ENCODE data around the gene LRP1. TPM values are rescaled to one million over a fixed set of nuclear protein-coding genes. Genes with fewer than 3 reads are reported as not detected.

LRP1 gene
- total and polyA plus RNA-seq, 2 of the 13 experiments (the other 11 are each of a cell fraction or from before 2014, with no cell fraction given) = 14.7 to 30.8 TPM

DNA sequence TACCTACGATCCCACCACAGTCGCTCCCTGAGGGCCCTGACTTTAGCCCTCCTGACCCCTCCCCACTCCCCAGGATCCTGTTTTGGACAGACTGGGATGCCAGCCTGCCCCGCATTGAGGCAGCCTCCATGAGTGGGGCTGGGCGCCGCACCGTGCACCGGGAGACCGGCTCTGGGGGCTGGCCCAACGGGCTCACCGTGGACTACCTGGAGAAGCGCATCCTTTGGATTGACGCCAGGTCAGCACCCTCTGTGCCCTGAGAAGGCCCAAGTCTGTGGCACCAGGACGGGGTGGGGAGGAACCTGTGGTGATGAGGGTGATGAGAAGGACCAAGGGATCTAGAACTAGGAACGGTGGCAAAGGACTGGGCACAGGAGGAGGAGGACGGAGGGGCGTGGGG lies 49.1 kb downstream of the LRP1 start:
- 98% methylated on average over 15 of the region's 16 CpGs for WGBS (ENCODE audit: low lambda C conversion rate)
- no peaks in the 10 kb centered on the region for H3K27me3 ChIP-seq (ENCODE audit: control insufficient read depth in 1 of 2, insufficient read depth in 2 of 2, low read length in 2 of 2)
- ATAC-seq (no peak), DNase-seq (ENCODE audit: low spot score) (no peak), FAIRE-seq (no peak)
- intact Hi-C loops (cut with micrococcal nuclease; ENCODE audit: unreplicated experiment) (no loop called here), in situ Hi-C loops (cut with HindIII; ENCODE audit: extremely low pct_ligation_motif_present, low pct_unique_long_range_greater_than_20kb) (loop anchor here (5.0 kb wide), 1 partner anchor 45 kb away; no protein-coding TSS in a partner anchor)
- no peak overlapping the region for H3K4me2 ChIP-seq (ENCODE audit: low read depth, low read length)
- no peak overlapping the region for H2AFZ ChIP-seq (ENCODE audit: low read length)
- ChIA-PET CTCF (ENCODE audit: low intra/inter-chr PET ratio, low total read pairs) (no interaction called here), POLR2A (no interaction called here)
- no peaks in the 10 kb centered on the region; the same call in 1 of the 2 replicates for H4K20me1 ChIP-seq (ENCODE audit: insufficient read depth, low read length)
- no peak for TF ChIP-seq ZBTB38 (CRISPR knock-in tag; IDR thresholded peaks at IDR 0.05)
- TF ChIP-seq RBFOX2 (IDR thresholded peaks at IDR 0.05; ENCODE audit: low read depth, low read length) = 0 out of 2 replicates have a peak, but pooled peaks have one; percentile 33
- peak; percentile 80 for TF ChIP-seq AGO2 (optimal IDR thresholded peaks at IDR 0.05; ENCODE audit: low read depth, low read length)
- H3K4me1 ChIP-seq (ENCODE audit: insufficient read depth, low read length) = 0 out of 2 replicates have a peak, but pooled peaks cover 5% of the 10 kb centered on the region
- no peak overlapping the region for H3K4me3 ChIP-seq (replicated peaks in 1 of 3; ENCODE audit: insufficient read depth in 1 of 3, low read depth in 2 of 3, low read length in 3 of 3)
- no peaks in the 10 kb centered on the region for H3K79me2 ChIP-seq (ENCODE audit: insufficient read depth, low read length)
- H3K9me3 ChIP-seq (ENCODE audit: low read length) = no peaks in the 10 kb centered on the region
- peaks cover 56 to 91% of the 10 kb centered on the region in 2 experiments for H3K36me3 ChIP-seq (replicated peaks in 1 of 2; ENCODE audit: control insufficient read depth in 1 of 2, insufficient read depth in 2 of 2, low read length in 2 of 2)
- no TSS peak for BruUV-seq (replicated peaks)
- no peak overlapping the region for H3K9ac ChIP-seq (ENCODE audit: insufficient read depth, low read depth, low read length)
- no peak overlapping the region for H3K27ac ChIP-seq (ENCODE audit: extremely low read length, insufficient read depth, low read length)

DNA sequence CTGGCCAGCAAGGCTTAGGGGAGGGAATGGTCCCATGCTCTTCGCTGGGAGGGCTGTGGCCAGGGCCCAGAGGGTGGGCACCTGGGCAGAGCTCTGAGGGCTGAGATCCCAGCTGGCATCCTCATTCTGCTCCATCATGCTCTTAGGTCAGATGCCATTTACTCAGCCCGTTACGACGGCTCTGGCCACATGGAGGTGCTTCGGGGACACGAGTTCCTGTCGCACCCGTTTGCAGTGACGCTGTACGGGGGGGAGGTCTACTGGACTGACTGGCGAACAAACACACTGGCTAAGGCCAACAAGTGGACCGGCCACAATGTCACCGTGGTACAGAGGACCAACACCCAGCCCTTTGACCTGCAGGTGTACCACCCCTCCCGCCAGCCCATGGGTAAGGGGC lies 49.9 kb downstream of the LRP1 start:
- intact Hi-C loops (cut with micrococcal nuclease; ENCODE audit: unreplicated experiment) (no loop called here), in situ Hi-C loops (cut with HindIII; ENCODE audit: extremely low pct_ligation_motif_present, low pct_unique_long_range_greater_than_20kb) (loop anchor here (5.0 kb wide), 1 partner anchor 46 kb away; no protein-coding TSS in a partner anchor)
- H3K4me3 ChIP-seq (replicated peaks in 1 of 3; ENCODE audit: insufficient read depth in 1 of 3, low read depth in 2 of 3, low read length in 3 of 3) = no peak overlapping the region
- H3K9me3 ChIP-seq (ENCODE audit: low read length) = no peaks in the 10 kb centered on the region
- H3K4me2 ChIP-seq (ENCODE audit: low read depth, low read length) = no peak overlapping the region
- ChIA-PET CTCF (ENCODE audit: low intra/inter-chr PET ratio, low total read pairs) (no interaction called here), POLR2A (no interaction called here)
- BruUV-seq (replicated peaks) = no TSS peak
- H3K36me3 ChIP-seq (replicated peaks in 1 of 2; ENCODE audit: control insufficient read depth in 1 of 2, insufficient read depth in 2 of 2, low read length in 2 of 2) = peaks cover 54 to 86% of the 10 kb centered on the region in 2 experiments
- no peak overlapping the region for H3K9ac ChIP-seq (ENCODE audit: insufficient read depth, low read depth, low read length)
- ATAC-seq (no peak), FAIRE-seq (no peak), DNase-seq (ENCODE audit: low spot score) (no peak)
- H3K79me2 ChIP-seq (ENCODE audit: insufficient read depth, low read length) = no peaks in the 10 kb centered on the region
- H3K27me3 ChIP-seq (ENCODE audit: control insufficient read depth in 1 of 2, insufficient read depth in 2 of 2, low read length in 2 of 2) = no peaks in the 10 kb centered on the region
- WGBS (ENCODE audit: low lambda C conversion rate) = 100% methylated on average over 3 of the region's 14 CpGs
- no peak overlapping the region for H3K27ac ChIP-seq (ENCODE audit: extremely low read length, insufficient read depth, low read length)
- no peaks in the 10 kb centered on the region; the same call in 1 of the 2 replicates for H4K20me1 ChIP-seq (ENCODE audit: insufficient read depth, low read length)
- no peaks in the 10 kb centered on the region for H3K4me1 ChIP-seq (ENCODE audit: insufficient read depth, low read length)
- no peak overlapping the region for H2AFZ ChIP-seq (ENCODE audit: low read length)
- no peak for TF ChIP-seq SALL1 (CRISPR knock-in tag; IDR thresholded peaks at IDR 0.05)
- TF ChIP-seq KMT2B (CRISPR knock-in tag; IDR thresholded peaks at IDR 0.05) = no peak
- no peak for TF ChIP-seq ZKSCAN8 (CRISPR knock-in tag; IDR thresholded peaks at IDR 0.05; ENCODE audit: borderline replicate concordance)
- TF ChIP-seq MYC (CRISPR knock-in tag; IDR thresholded peaks at IDR 0.05; ENCODE audit: borderline replicate concordance) = no peak
- TF ChIP-seq, protein P1, sequence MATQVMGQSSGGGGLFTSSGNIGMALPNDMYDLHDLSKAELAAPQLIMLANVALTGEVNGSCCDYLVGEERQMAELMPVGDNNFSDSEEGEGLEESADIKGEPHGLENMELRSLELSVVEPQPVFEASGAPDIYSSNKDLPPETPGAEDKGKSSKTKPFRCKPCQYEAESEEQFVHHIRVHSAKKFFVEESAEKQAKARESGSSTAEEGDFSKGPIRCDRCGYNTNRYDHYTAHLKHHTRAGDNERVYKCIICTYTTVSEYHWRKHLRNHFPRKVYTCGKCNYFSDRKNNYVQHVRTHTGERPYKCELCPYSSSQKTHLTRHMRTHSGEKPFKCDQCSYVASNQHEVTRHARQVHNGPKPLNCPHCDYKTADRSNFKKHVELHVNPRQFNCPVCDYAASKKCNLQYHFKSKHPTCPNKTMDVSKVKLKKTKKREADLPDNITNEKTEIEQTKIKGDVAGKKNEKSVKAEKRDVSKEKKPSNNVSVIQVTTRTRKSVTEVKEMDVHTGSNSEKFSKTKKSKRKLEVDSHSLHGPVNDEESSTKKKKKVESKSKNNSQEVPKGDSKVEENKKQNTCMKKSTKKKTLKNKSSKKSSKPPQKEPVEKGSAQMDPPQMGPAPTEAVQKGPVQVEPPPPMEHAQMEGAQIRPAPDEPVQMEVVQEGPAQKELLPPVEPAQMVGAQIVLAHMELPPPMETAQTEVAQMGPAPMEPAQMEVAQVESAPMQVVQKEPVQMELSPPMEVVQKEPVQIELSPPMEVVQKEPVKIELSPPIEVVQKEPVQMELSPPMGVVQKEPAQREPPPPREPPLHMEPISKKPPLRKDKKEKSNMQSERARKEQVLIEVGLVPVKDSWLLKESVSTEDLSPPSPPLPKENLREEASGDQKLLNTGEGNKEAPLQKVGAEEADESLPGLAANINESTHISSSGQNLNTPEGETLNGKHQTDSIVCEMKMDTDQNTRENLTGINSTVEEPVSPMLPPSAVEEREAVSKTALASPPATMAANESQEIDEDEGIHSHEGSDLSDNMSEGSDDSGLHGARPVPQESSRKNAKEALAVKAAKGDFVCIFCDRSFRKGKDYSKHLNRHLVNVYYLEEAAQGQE (IDR thresholded peaks at IDR 0.05; ENCODE audit: borderline replicate concordance in 1 of 2, low read depth in 1 of 2, low read length in 2 of 2) = no peak
- TF ChIP-seq FIP1L1 (IDR thresholded peaks at IDR 0.05; ENCODE audit: borderline replicate concordance, insufficient read depth, low read depth, low read length) = no peak
- TF ChIP-seq ZNF672 (CRISPR knock-in tag; IDR thresholded peaks at IDR 0.05) = no peak
- no peak for TF ChIP-seq CEBPB (IDR thresholded peaks at IDR 0.05; ENCODE audit: borderline replicate concordance, low read depth, low read length)
- TF ChIP-seq, protein P2, sequence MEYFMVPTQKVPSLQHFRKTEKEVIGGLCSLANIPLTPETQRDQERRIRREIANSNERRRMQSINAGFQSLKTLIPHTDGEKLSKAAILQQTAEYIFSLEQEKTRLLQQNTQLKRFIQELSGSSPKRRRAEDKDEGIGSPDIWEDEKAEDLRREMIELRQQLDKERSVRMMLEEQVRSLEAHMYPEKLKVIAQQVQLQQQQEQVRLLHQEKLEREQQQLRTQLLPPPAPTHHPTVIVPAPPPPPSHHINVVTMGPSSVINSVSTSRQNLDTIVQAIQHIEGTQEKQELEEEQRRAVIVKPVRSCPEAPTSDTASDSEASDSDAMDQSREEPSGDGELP (IDR thresholded peaks at IDR 0.05; ENCODE audit: borderline replicate concordance, low read depth) = no peak
- no peak for TF ChIP-seq ZNF891 (CRISPR knock-in tag; IDR thresholded peaks at IDR 0.05)

Data from HepG2 (cell line).